SU-DHL-6 (cell line): ENCODE results near the gene DNAH11.

ENCODE experiments used
- CTCF ChIP-seq: fragments of 200-600 bp; sonication (generic); IDR thresholded peaks from one replicate; pipeline ENCODE4 v1.5.1; 2017; ENCODE audit warnings: antibody characterized with exemption, mild to moderate bottlenecking, low read length, moderate library complexity; ENCODE audit not compliant: insufficient read depth, poor library complexity, severe bottlenecking
- EZH2phosphoT487 ChIP-seq: fragments of 200-600 bp; sonication (generic), shearing (Covaris generic); conservative IDR thresholded peaks from 2 replicates; pipeline ENCODE4 v1.6.1; 2018; ENCODE audit warnings: mild to moderate bottlenecking, antibody characterized with exemption, low read length, moderate library complexity, mixed read lengths

- TF ChIP-seq CTCF (no peak), EZH2phosphoT487 (no peak)
These were observed 174.5 kb downstream of the DNAH11 start for GRCh38 chr7:21717323-21717722.
